GM15510 (cell line): ENCODE data around the gene LANCL2.

Source experiments
- POLR2A ChIP-seq: IDR thresholded peaks from 3 replicates; pipeline ENCODE4 v1.6.1; 2011; ENCODE audit warnings: borderline replicate concordance; ENCODE audit not compliant: insufficient read length; ENCODE audit errors: extremely low read depth

The LANCL2 gene

GRCh38 chr7:55379285-55379684 is 14.1 kb downstream of the LANCL2 start:
- TF ChIP-seq POLR2A: no peak

- no peak for TF ChIP-seq POLR2A
These were observed 16.1 kb downstream of the LANCL2 start for GRCh38 chr7:55381189-55381588.

- TF ChIP-seq POLR2A: no peak
These were observed 16.6 kb downstream of the LANCL2 start for GRCh38 chr7:55381696-55382095.

- TF ChIP-seq POLR2A: no peak
These were observed 17.1 kb downstream of the LANCL2 start for GRCh38 chr7:55382251-55382650.

GRCh38 chr7:55386541-55386940 is 21.4 kb downstream of the LANCL2 start:
- TF ChIP-seq POLR2A: no peak

- TF ChIP-seq POLR2A: no peak
These were observed 22.2 kb downstream of the LANCL2 start for GRCh38 chr7:55387062-55387965.

GRCh38 chr7:55396233-55396785 is 31.2 kb downstream of the LANCL2 start:
- TF ChIP-seq POLR2A: no peak

- no peak for TF ChIP-seq POLR2A
These were observed 32.5 kb downstream of the LANCL2 start for GRCh38 chr7:55397617-55398016.

- no peak for TF ChIP-seq POLR2A
These were observed 35.1 kb downstream of the LANCL2 start for GRCh38 chr7:55400191-55400590.

GRCh38 chr7:55405856-55406541 is 40.9 kb downstream of the LANCL2 start:
- no peak for TF ChIP-seq POLR2A

GRCh38 chr7:55409482-55410225 is 44.5 kb downstream of the LANCL2 start:
- no peak for TF ChIP-seq POLR2A

- no peak for TF ChIP-seq POLR2A
These were observed 45.6 kb downstream of the LANCL2 start for GRCh38 chr7:55410667-55411239.

- no peak for TF ChIP-seq POLR2A
These were observed 46.7 kb downstream of the LANCL2 start for GRCh38 chr7:55411844-55412243.

- TF ChIP-seq POLR2A: no peak
These were observed 48.3 kb downstream of the LANCL2 start for GRCh38 chr7:55413442-55413841.
